Measurements from ENCODE around the gene PDE1A.

DNA sequence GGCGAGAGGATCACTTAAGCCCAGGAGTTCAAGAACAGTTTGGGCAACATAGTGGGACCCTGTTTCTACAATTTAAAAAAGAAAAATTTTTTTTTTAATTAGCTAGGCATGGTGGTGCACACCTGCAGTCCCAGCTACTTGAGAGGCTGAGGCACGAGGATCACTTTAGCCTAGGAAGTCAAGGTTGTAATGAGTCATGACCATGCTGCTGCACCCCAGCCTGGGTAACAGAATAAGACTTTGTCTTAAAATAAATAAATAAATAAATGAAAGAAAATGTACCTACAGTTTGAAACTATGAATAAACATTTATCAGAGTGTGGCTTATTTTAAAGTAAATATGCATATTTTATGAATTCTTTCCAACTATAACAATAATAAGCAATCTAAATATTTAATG, 16.7 kb downstream of the PDE1A start:
- TF ChIP-seq THAP11 (CRISPR knock-in tag; IDR thresholded peaks at IDR 0.05) = no peak
- no peak for TF ChIP-seq PATZ1 (CRISPR knock-in tag; IDR thresholded peaks at IDR 0.05)
- no peak for TF ChIP-seq BCL6 (CRISPR knock-in tag; IDR thresholded peaks at IDR 0.05)
- no peak for TF ChIP-seq CCDC6 (CRISPR knock-in tag; IDR thresholded peaks at IDR 0.05)
- no peak for TF ChIP-seq CREB1 (IDR thresholded peaks at IDR 0.05)
- no peak for TF ChIP-seq CREB1 (CRISPR knock-in tag; IDR thresholded peaks at IDR 0.05)
- no peak for TF ChIP-seq SP1 (IDR thresholded peaks at IDR 0.05)
- TF ChIP-seq SP1 (CRISPR knock-in tag; IDR thresholded peaks at IDR 0.05) = no peak
- no peak for TF ChIP-seq TGIF2 (CRISPR knock-in tag; IDR thresholded peaks at IDR 0.05)
- TF ChIP-seq, protein P1, sequence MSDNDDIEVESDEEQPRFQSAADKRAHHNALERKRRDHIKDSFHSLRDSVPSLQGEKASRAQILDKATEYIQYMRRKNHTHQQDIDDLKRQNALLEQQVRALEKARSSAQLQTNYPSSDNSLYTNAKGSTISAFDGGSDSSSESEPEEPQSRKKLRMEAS (IDR thresholded peaks at IDR 0.05) = no peak
- TF ChIP-seq, protein P2, sequence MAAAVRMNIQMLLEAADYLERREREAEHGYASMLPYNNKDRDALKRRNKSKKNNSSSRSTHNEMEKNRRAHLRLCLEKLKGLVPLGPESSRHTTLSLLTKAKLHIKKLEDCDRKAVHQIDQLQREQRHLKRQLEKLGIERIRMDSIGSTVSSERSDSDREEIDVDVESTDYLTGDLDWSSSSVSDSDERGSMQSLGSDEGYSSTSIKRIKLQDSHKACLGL (CRISPR knock-in tag; IDR thresholded peaks at IDR 0.05) = no peak
- TF ChIP-seq HNF1B (CRISPR knock-in tag; IDR thresholded peaks at IDR 0.05) = no peak

Measured in HepG2 (cell line).